ENCODE data around the gene NFASC. TPM values are rescaled to one million over a fixed set of nuclear protein-coding genes. Genes with fewer than 3 reads are reported as not detected.

The NFASC gene
- total RNA-seq, 4 donors from 2014 or later, result 10.3 to 18.4 (median 10.9) TPM

GRCh38 chr1:204988196-204988595 lies 117.5 kb downstream of the NFASC start:
- TF ChIP-seq, protein P1, sequence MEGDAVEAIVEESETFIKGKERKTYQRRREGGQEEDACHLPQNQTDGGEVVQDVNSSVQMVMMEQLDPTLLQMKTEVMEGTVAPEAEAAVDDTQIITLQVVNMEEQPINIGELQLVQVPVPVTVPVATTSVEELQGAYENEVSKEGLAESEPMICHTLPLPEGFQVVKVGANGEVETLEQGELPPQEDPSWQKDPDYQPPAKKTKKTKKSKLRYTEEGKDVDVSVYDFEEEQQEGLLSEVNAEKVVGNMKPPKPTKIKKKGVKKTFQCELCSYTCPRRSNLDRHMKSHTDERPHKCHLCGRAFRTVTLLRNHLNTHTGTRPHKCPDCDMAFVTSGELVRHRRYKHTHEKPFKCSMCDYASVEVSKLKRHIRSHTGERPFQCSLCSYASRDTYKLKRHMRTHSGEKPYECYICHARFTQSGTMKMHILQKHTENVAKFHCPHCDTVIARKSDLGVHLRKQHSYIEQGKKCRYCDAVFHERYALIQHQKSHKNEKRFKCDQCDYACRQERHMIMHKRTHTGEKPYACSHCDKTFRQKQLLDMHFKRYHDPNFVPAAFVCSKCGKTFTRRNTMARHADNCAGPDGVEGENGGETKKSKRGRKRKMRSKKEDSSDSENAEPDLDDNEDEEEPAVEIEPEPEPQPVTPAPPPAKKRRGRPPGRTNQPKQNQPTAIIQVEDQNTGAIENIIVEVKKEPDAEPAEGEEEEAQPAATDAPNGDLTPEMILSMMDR (IDR thresholded peaks at IDR 0.05), result no peak
- no peak for ATAC-seq (ENCODE audit: low FRiP score)

DNA sequence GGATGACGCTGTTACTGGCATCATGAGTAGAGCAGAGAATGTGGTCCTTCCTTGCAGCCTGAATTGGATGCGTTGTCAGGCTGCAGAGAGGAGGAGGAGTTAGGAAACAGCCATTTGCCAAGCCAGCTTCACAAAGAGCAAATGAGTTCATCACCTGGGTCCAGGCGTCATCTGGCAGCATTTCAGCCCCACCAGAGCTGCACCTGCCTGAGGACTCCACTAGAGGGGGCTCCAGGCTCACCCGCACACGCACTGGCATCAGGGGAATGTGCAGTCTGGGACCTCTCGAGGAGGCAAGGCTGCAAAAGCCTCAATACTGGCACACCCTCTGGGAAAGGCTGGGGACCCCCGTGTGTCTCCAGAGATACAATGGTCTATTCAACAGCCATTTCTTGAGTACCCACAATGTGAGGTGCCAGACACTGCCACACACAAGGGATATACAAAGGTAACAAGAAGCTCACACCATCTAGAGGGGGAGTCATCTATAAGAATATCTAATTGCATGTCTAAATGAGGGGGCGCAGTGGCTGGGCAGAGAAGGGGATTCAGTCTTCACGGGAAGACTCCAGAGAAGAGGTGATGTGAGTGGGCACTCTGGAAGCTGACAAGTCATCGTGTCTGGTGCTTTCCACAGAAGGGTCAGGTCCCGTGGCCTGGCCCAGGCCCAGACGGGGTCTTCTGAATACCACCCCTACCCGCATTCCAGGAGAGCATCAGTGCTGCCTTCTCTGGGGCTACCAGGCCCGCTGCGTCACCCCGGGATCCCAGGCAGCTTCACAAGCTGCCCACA lies 118.8 kb downstream of the NFASC start:
- DNase-seq (ENCODE audit: low spot score) (no peak), ATAC-seq (ENCODE audit: low FRiP score) (peak; percentile 87)
- TF ChIP-seq, protein P1 (IDR thresholded peaks at IDR 0.05), result peak in 1 of 3 donors; percentile 65

More at GRCh38 chr1:204988196-204988595, 117.5 kb downstream of the NFASC start:
- no peak for DNase-seq (ENCODE audit: low spot score)

- TF ChIP-seq, protein P1 (IDR thresholded peaks at IDR 0.05), result no peak
- ATAC-seq (ENCODE audit: low FRiP score), result no peak
- no peak for DNase-seq (ENCODE audit: low spot score)
Observed at GRCh38 chr1:204990059-204990664, 119.5 kb downstream of the NFASC start.

GRCh38 chr1:204990721-204991341 lies 120.2 kb downstream of the NFASC start:
- DNase-seq (ENCODE audit: low spot score), result no peak
- no peak for ATAC-seq (ENCODE audit: low FRiP score)
- TF ChIP-seq, protein P1 (IDR thresholded peaks at IDR 0.05), result no peak

DNA sequence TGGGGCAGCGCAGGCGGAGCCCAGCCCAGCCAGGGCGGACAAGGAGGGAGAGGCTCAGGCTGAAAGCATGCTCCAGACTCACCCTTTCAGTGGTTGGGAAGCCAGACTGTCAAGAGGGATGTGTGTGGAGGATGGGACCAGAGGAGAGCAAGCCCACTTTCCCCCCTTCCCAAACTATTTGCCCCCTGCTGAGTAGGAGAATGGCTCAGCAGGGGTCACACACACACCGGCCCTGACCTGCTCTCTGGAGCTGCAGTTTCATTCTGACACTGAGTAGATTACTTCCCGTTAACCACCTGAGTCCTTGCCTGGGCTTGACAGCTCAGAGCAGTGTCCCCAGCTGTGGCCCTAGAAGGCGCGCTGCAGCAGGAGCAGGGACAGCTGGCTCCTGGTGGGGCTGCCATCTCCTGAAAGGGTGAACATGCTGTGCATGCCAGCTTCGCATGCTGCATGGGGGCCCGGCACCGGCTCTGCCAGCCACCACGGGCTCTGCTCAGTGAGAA lies 120.7 kb downstream of the NFASC start:
- TF ChIP-seq, protein P1 (IDR thresholded peaks at IDR 0.05), result no peak
- no peak for DNase-seq (ENCODE audit: low spot score)
- ATAC-seq (ENCODE audit: low FRiP score), result no peak

GRCh38 chr1:204992201-204992997 lies 121.7 kb downstream of the NFASC start:
- ATAC-seq (ENCODE audit: low FRiP score) (no peak), DNase-seq (ENCODE audit: low spot score) (no peak)
- TF ChIP-seq, protein P1 (IDR thresholded peaks at IDR 0.05), result no peak
